AG09309 (cell line): ENCODE measurements around the gene TLR6.

Experiments used
- DNase-seq: peaks from one replicate; pipeline ENCODE4 v3.0.0-alpha.2; 2010; ENCODE audit warnings: low read depth
- H3K4me3 ChIP-seq: 2 replicates; pipeline ENCODE4 v1.5.1; 2011; ENCODE audit warnings: mild to moderate bottlenecking, low read depth, low read length, moderate library complexity; ENCODE audit not compliant: control insufficient read depth
- CTCF ChIP-seq: IDR thresholded peaks from 2 replicates; pipeline ENCODE4 v1.5.1; 2011; ENCODE audit warnings: mild to moderate bottlenecking, low read depth, low read length, inconsistent platforms; ENCODE audit not compliant: insufficient read depth, control insufficient read depth; ENCODE audit errors: missing control alignments

TLR6 gene

GRCh38 chr4:38868059-38868960 lies 11.7 kb upstream of the TLR6 start:
- no peak for DNase-seq
- peak overlapping the region; percentile 94 for H3K4me3 ChIP-seq
- TF ChIP-seq CTCF: no peak

- peak within 1 kb of the TSS; percentile 94 for H3K4me3 ChIP-seq
- no peak for TF ChIP-seq CTCF
- no peak for DNase-seq
Measured at GRCh38 chr4:38867478-38868058, 11.0 kb upstream of the TLR6 start, which contains the start of gene FAM114A1. FAM114A1 (plus strand) TSS chr4:38867806; CDS start chr4:38878079, 10,273 bp downstream.

- TF ChIP-seq CTCF: no peak
- H3K4me3 ChIP-seq: peak overlapping the region; percentile 44
- no peak for DNase-seq
Measured at GRCh38 chr4:38866973-38867477, 10.4 kb upstream of the TLR6 start.

GRCh38 chr4:38865445-38865844 lies 8.8 kb upstream of the TLR6 start:
- H3K4me3 ChIP-seq: no peak overlapping the region
- no peak for TF ChIP-seq CTCF
- no peak for DNase-seq

GRCh38 chr4:38861791-38862190 lies 5.2 kb upstream of the TLR6 start:
- no peak for DNase-seq
- no peak for TF ChIP-seq CTCF

GRCh38 chr4:38860788-38861424 lies 4.3 kb upstream of the TLR6 start:
- DNase-seq: no peak
- H3K4me3 ChIP-seq: no peak overlapping the region
- peak; percentile 78 for TF ChIP-seq CTCF

More at GRCh38 chr4:38861791-38862190, 5.2 kb upstream of the TLR6 start:
- H3K4me3 ChIP-seq: no peak overlapping the region
